Left renal cortex interstitium (tissue), 4 donors: Measurements from ENCODE around the gene CSNK1G1. TPM values are rescaled to one million over a fixed set of nuclear protein-coding genes. Genes with fewer than 3 reads are reported as not detected.
"Not testable (repeated sequence)": the region's sequence is repeated elsewhere in the genome, so short reads cannot be mapped to it uniquely, and the experiment has no call there.

Source experiments
- DNase-seq, 4 donors: peaks; one replicate each; pipeline ENCODE4 v3.0.0-alpha.2; 2013; ENCODE audit warnings: low read depth in 4 of 4, low spot score in 2 of 4, missing footprints in 1 of 4
- polyA plus RNA-seq, 4 donors: library from polyadenylated mRNA; unstranded; fragments of 120-200 nt; gene quantifications; one replicate each; pipeline ENCODE4 v1.2.1, GENCODE V29; 2013; ENCODE audit not compliant: insufficient read length in 4 of 4

The CSNK1G1 gene
- polyA plus RNA-seq, 4 donors: 16.6 to 22.6 (median 21.5) TPM

GRCh38 chr15:64351265-64351664 is 4.7 kb downstream of the CSNK1G1 start:
- DNase-seq: no peak

GRCh38 chr15:64349375-64349774 is 6.6 kb downstream of the CSNK1G1 start:
- DNase-seq: no peak

GRCh38 chr15:64348455-64348854 is 7.5 kb downstream of the CSNK1G1 start:
- no peak for DNase-seq

GRCh38 chr15:64346242-64346641 is 9.7 kb downstream of the CSNK1G1 start:
- DNase-seq: not testable (repeated sequence)

- DNase-seq: no peak
Observed at GRCh38 chr15:64344651-64345294, 11.2 kb downstream of the CSNK1G1 start.

GRCh38 chr15:64343841-64344240 is 12.1 kb downstream of the CSNK1G1 start:
- DNase-seq: no peak

- DNase-seq: no peak
Observed at GRCh38 chr15:64343222-64343621, 12.8 kb downstream of the CSNK1G1 start.

GRCh38 chr15:64341961-64342360 is 14.0 kb downstream of the CSNK1G1 start:
- no peak for DNase-seq

- DNase-seq: no peak
Observed at GRCh38 chr15:64340355-64340754, 15.6 kb downstream of the CSNK1G1 start.

- DNase-seq: no peak
Observed at GRCh38 chr15:64337761-64338160, 18.2 kb downstream of the CSNK1G1 start.

- DNase-seq: no peak
Observed at GRCh38 chr15:64333986-64334929, 21.7 kb downstream of the CSNK1G1 start.

- no peak for DNase-seq
Observed at GRCh38 chr15:64333516-64333915, 22.5 kb downstream of the CSNK1G1 start.

- not testable (repeated sequence) for DNase-seq
Observed at GRCh38 chr15:64331668-64332067, 24.3 kb downstream of the CSNK1G1 start.

GRCh38 chr15:64326975-64327374 is 29.0 kb downstream of the CSNK1G1 start:
- not testable (repeated sequence) for DNase-seq

- not testable (repeated sequence) for DNase-seq
Observed at GRCh38 chr15:64326458-64326857, 29.5 kb downstream of the CSNK1G1 start.

GRCh38 chr15:64324165-64324877 is 31.7 kb downstream of the CSNK1G1 start:
- no peak for DNase-seq

- no peak for DNase-seq
Observed at GRCh38 chr15:64315216-64315615, 40.8 kb downstream of the CSNK1G1 start.

GRCh38 chr15:64314456-64314855 is 41.5 kb downstream of the CSNK1G1 start:
- DNase-seq: no peak

GRCh38 chr15:64311566-64311965 is 44.4 kb downstream of the CSNK1G1 start:
- no peak for DNase-seq

GRCh38 chr15:64310036-64310435 is 45.9 kb downstream of the CSNK1G1 start:
- no peak for DNase-seq

- DNase-seq: no peak
Observed at GRCh38 chr15:64305261-64305660, 50.7 kb downstream of the CSNK1G1 start.
